Measurements from ENCODE around the gene ABCA2. TPM values are rescaled to one million over a fixed set of nuclear protein-coding genes. Genes with fewer than 3 reads are reported as not detected.

ABCA2 gene
- total and polyA plus RNA-seq, 2 donors from 2014 or later = 39.2 to 72.1 TPM

DNA sequence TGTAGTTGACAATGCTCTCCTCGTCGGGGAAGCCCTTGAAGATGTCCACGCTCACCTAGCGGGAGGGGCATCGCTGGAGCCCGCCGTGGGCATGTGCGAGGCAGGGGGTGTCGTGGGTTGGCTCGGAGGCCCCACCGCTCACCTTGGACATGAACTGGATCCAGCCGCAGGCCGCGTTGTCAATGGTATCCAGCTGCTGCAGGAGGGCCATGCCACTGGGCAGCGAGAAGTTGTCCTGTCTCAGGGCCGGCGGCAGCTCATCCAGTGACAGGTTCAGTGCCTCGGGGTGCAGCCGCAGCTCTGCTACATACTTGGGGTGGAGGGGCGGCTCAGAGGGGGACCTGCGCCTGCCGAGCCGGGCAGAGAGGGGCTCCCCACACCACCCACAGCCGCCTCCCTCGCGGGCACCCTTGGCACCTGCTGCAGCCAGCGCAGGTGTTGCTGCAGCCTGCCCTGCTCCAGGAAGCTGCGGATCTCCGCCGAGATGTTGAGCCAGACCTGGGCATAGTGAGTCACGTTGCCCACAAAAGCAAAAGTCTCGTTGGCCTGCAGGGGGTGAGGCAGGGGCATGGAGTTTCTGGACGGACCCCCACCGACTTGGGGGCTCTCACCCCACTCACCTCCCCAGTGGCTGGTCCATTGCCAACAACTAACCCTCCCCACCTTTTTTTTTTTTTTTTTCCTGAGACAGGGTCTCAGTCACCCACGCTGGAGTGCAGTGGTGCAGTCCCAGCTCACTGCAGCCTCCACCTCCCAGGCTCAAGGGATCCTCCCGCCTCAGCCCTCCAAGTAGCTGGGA is 9.1 kb downstream of the ABCA2 start:
- no peak overlapping the region for H3K4me3 ChIP-seq (ENCODE audit: low read length in 3 of 3)
- H3K27ac ChIP-seq (ENCODE audit: low read depth in 2 of 2, low read length in 2 of 2) = no peak overlapping the region
- TF ChIP-seq, protein P1, sequence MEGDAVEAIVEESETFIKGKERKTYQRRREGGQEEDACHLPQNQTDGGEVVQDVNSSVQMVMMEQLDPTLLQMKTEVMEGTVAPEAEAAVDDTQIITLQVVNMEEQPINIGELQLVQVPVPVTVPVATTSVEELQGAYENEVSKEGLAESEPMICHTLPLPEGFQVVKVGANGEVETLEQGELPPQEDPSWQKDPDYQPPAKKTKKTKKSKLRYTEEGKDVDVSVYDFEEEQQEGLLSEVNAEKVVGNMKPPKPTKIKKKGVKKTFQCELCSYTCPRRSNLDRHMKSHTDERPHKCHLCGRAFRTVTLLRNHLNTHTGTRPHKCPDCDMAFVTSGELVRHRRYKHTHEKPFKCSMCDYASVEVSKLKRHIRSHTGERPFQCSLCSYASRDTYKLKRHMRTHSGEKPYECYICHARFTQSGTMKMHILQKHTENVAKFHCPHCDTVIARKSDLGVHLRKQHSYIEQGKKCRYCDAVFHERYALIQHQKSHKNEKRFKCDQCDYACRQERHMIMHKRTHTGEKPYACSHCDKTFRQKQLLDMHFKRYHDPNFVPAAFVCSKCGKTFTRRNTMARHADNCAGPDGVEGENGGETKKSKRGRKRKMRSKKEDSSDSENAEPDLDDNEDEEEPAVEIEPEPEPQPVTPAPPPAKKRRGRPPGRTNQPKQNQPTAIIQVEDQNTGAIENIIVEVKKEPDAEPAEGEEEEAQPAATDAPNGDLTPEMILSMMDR (IDR thresholded peaks at IDR 0.05; ENCODE audit: borderline replicate concordance, extremely low read depth, insufficient read depth) = no peak
- intact Hi-C loops (cut with DNase I) = no loop called here
- H3K36me3 ChIP-seq (ENCODE audit: control insufficient read depth in 2 of 3, insufficient read depth in 3 of 3, low read length in 3 of 3) = peaks cover 0 to 8% (median 0%) of the 10 kb centered on the region in 3 donors
- no peaks in the 10 kb centered on the region for H3K4me1 ChIP-seq (ENCODE audit: control insufficient read depth in 2 of 3, insufficient read depth in 2 of 3, low read depth in 1 of 3, low read length in 3 of 3)
- H3K9me3 ChIP-seq (ENCODE audit: control insufficient read depth in 2 of 3, insufficient read depth in 1 of 3, low read length in 3 of 3) = no peaks in the 10 kb centered on the region
- H3K9ac ChIP-seq (ENCODE audit: low read length in 3 of 3) = no peak overlapping the region
- DNase-seq = no peak
- H3K27me3 ChIP-seq (ENCODE audit: control insufficient read depth, insufficient read depth, low read length) = no peaks in the 10 kb centered on the region
- no peak for FAIRE-seq

DNA sequence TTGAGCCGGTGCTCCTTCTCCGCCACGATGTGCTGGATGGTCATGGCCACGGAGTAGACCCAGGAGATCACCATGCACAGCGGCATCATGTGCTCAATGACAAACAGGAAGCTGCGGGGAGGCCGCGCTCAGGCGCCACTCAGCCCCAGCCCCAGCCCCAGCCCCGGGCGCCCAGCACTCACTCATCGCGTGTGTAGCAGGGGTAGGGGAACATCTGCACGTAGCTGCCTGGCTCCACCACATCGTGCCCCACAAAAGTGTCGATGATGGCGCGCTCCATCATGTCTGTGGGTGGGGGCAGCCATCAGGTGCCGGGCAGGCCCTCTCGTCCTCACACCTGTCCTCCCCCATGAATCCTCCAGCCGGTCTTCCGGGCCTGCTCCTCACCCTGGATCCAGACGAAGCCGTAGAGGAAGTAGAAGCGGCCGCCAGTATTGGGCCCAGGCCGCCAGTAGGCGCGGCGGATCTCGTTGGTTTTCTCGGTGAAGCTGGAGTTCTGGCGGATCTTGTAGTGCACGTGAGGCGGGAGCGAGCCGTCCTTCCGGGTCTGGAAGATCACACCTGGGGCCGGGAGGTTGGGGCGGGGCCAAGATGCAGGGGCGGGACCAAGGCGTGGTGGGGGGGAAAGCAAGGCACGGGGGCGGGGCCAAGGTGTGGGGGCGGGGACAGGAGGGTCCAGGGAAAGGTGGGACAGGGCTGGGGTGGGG is 10.1 kb downstream of the ABCA2 start:
- no peaks in the 10 kb centered on the region for H3K4me1 ChIP-seq (ENCODE audit: control insufficient read depth in 2 of 3, insufficient read depth in 2 of 3, low read depth in 1 of 3, low read length in 3 of 3)
- FAIRE-seq (no peak), DNase-seq (no peak)
- intact Hi-C loops (cut with DNase I) = no loop called here
- H3K4me3 ChIP-seq (ENCODE audit: low read length in 3 of 3) = no peak overlapping the region
- H3K9me3 ChIP-seq (ENCODE audit: control insufficient read depth in 2 of 3, insufficient read depth in 1 of 3, low read length in 3 of 3) = no peaks in the 10 kb centered on the region
- no peak overlapping the region for H3K9ac ChIP-seq (ENCODE audit: low read length in 3 of 3)
- no peaks in the 10 kb centered on the region for H3K27me3 ChIP-seq (ENCODE audit: control insufficient read depth, insufficient read depth, low read length)
- no peak overlapping the region for H3K27ac ChIP-seq (ENCODE audit: low read depth in 2 of 2, low read length in 2 of 2)
- TF ChIP-seq, protein P1 (IDR thresholded peaks at IDR 0.05; ENCODE audit: borderline replicate concordance, extremely low read depth, insufficient read depth) = no peak
- H3K36me3 ChIP-seq (ENCODE audit: control insufficient read depth in 2 of 3, insufficient read depth in 3 of 3, low read length in 3 of 3) = peaks cover 0 to 8% (median 0%) of the 10 kb centered on the region in 3 donors

DNA sequence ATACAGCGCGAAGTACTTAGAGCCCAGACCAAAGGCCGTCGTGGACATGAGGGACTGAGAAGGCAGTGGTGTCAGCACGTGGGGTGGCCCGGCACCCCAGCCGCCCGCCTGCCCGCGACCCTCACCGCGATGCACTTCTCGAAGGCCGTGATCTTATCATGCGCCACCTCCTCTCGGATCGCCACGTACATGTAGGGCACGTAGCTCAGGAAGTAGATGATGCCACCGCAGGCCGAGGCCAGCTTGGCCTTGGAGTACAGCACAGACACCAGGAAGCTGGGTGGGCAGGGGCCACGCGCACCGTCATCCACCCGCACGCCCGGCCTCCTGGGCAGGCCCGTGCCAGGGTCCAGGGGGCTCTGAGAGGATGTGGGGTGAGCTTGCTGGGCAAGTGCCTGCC is 11.0 kb downstream of the ABCA2 start:
- Histone ChIP-seq H3K27ac (ENCODE audit: low read depth in 2 of 2, low read length in 2 of 2) (no peak overlapping the region), H3K9me3 (ENCODE audit: control insufficient read depth in 2 of 3, insufficient read depth in 1 of 3, low read length in 3 of 3) (no peaks in the 10 kb centered on the region), H3K36me3 (ENCODE audit: control insufficient read depth in 2 of 3, insufficient read depth in 3 of 3, low read length in 3 of 3) (peaks cover 0 to 8% (median 0%) of the 10 kb centered on the region in 3 donors), H3K4me3 (ENCODE audit: low read length in 3 of 3) (no peak overlapping the region), H3K9ac (ENCODE audit: low read length in 3 of 3) (no peak overlapping the region), H3K4me1 (ENCODE audit: control insufficient read depth in 2 of 3, insufficient read depth in 2 of 3, low read depth in 1 of 3, low read length in 3 of 3) (no peaks in the 10 kb centered on the region), H3K27me3 (ENCODE audit: control insufficient read depth, insufficient read depth, low read length) (no peaks in the 10 kb centered on the region)
- intact Hi-C loops (cut with DNase I) = no loop called here
- FAIRE-seq = no peak
- DNase-seq = no peak
- TF ChIP-seq, protein P1 (IDR thresholded peaks at IDR 0.05; ENCODE audit: borderline replicate concordance, extremely low read depth, insufficient read depth) = no peak

All from kidney (tissue), 14 donors.